Superior temporal gyrus (tissue), 1 donor: ENCODE data around the gene RAB4A.

ENCODE experiments used
- DNase-seq: peaks from one replicate; pipeline ENCODE4 v3.0.0-alpha.2; 2016; ENCODE audit errors: extremely low spot score

The RAB4A gene

DNA sequence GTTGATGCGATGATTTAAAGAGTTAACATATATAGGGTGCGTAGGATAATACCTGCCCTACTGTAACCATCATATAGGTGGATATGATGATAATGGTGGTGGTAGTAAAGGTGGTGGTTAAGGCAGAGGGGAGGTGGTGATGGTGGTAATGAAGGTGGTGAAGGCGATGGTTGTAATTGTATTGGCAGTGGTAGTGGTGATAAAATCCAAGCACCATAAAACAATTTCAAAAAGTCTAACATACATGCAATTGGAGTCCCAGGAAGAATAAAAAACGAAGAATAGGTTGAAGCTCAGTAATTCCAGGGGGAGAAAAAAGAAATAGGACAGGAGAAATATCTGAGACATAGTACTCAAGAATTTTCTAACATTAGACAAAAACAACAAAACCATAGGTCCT lies 27.3 kb upstream of the RAB4A start:
- no peak for DNase-seq

GRCh38 chr1:229244091-229244490 lies 26.8 kb upstream of the RAB4A start:
- no peak for DNase-seq

- no peak for DNase-seq
Observed at GRCh38 chr1:229247871-229248270, 23.0 kb upstream of the RAB4A start.

DNA sequence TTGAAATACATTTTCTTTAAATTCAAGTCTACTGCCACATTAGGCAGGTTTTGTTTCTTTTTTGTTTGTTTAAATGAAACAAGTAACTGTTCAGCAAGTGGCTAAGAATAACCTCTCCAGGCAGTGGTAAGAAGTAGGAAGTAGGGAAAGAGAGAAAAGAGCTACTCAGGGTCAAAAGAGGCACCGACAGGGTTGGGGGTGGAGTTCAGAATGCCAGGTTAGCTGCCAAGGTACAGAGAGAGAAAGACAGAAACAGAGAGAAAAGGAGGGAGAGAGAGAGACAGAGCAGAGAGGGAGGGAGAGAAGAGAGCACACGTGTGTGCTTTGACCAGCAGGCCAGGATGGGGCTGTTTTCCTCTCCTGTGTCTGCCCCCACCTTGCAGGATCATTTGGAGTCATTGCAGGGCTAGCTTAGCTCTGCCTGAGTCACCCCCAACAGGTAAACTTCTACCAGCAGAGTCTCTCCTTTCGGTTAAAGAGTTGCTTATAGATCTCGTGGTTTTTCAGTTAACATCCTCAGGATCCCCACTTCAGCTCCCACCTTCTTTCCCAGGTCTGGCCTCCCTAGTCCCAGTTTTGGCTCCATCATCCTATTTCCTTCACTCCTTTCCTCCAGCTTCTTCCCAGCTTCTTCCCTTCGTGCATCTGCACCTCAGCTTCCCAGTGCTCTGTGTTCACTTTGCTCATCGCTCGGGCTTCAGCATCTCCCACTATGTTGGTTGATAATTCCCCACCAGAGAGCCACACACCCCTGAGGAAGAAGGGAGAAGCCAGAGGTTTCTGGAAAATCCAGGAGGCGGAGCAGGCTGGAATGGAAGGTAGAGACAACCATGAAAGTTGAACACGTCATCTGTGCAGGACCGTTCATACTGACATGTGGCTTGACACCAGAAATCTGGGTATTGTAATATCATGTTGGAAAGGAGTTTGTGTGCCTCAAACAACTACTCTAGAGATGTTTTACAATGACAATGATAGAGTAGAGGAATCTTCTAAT lies 21.8 kb upstream of the RAB4A start:
- DNase-seq = no peak

GRCh38 chr1:229249854-229250644 lies 20.9 kb upstream of the RAB4A start:
- no peak for DNase-seq

GRCh38 chr1:229251185-229251584 lies 19.7 kb upstream of the RAB4A start:
- peak; percentile 73 for DNase-seq

GRCh38 chr1:229252228-229252984 lies 18.5 kb upstream of the RAB4A start:
- DNase-seq = no peak

GRCh38 chr1:229253151-229253974 lies 17.5 kb upstream of the RAB4A start:
- peak; percentile 33 for DNase-seq

DNA sequence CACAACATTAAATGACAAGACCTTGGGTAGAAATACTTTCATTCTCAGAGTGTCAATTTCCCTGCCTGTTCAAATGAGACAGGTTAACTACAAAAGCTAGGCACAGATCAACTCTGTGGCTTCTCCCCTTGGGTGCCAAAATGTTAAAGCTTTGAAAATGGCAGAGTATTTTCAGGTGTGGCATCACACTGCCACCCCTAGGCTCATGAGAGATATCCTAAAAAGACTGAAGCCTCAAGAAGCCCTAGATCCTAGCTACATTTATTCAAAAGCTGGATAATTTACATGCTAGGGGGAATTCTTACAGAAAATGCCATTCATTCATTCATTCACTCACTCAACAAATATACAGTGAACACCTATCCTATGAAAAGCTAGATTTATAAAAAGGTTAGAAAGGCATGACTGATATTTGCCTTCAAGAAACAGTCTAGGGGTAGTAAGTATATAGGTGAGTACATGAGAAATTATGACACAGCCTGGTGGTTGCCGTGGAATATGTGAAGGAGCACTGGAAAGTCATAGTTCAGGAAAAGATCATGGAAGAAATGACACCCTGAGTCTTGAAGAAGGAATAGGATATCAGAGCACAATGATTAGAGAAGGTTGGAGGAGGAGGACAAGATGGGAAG lies 15.9 kb upstream of the RAB4A start:
- peak; percentile 76 for DNase-seq

- peak; percentile 97 for DNase-seq
Observed at GRCh38 chr1:229258031-229258756, 12.7 kb upstream of the RAB4A start.

- peak; percentile 26 for DNase-seq
Observed at GRCh38 chr1:229258757-229259060, 12.2 kb upstream of the RAB4A start.

DNA sequence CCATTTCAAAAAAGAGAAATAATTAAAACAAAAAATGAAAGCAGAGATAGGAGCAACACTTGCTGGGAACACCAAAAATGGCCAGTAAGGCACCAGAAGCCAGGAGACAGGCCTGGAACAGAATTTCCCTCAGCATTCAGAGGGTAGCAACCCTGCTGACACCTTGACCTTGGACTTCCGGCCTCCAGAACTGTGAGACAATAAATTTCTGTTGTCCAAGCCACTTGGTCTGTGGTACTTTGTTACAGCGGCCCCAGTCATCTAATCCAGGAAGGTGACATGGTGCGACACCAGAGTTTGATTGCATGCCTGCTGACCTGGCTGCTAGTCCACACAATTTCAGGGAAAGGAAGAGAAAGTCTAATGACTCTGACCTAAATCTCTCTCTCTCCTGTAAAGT lies 10.6 kb upstream of the RAB4A start:
- DNase-seq = no peak

GRCh38 chr1:229262239-229262638 lies 8.7 kb upstream of the RAB4A start:
- no peak for DNase-seq

- no peak for DNase-seq
Observed at GRCh38 chr1:229263254-229263653, 7.7 kb upstream of the RAB4A start.

DNA sequence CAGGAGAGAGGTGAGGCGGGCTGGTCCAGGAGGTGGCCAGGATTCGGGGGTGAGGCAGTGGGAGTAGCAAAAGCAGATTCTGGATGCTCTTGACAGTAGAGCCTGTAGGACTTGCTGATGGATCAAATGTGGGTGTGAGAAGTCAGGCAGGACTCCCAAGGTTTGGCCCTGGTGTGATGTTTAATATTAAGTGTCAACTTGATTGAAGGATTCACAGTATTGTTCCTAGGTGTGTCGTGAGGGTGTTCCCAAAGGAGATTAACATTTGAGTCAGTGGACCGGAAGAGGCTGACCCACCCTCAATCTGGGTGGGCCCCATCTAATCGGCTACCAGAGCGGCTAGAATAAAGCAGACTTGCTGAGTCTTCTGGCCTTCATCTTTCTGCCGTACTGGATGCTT lies 6.8 kb upstream of the RAB4A start:
- DNase-seq = no peak

GRCh38 chr1:229264487-229264886 lies 6.4 kb upstream of the RAB4A start:
- DNase-seq = no peak

- no peak for DNase-seq
Observed at GRCh38 chr1:229266274-229266673, 4.6 kb upstream of the RAB4A start.

- no peak for DNase-seq
Observed at GRCh38 chr1:229266832-229267500, 3.9 kb upstream of the RAB4A start.

DNA sequence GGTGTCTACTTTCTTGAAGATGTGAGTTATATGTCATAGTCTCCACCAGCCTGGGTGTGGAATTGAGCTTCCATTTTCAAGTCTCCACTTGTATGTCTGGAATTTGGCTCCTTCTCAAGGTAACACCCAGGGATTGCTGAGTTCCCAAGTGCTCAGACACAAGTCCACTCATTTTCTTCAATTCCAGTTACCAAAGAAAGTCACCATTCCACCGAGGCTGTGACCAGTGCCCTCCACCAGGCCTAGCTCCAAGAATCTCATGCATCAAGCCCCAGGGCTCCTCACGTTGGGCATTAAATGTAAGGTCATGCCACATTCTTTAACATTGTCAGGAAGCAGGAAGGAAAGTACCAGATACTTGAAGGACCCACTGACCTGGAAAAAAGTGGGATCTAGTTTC lies 2.4 kb upstream of the RAB4A start:
- DNase-seq = no peak
